Osteocyte (in vitro differentiated cells): ENCODE measurements around the gene RASGRP1. TPM values are rescaled to one million over a fixed set of nuclear protein-coding genes. Genes with fewer than 3 reads are reported as not detected.

Experiments
- DNase-seq: peaks from one replicate; pipeline ENCODE4 v3.0.0; 2021; ENCODE audit warnings: mixed read lengths; ENCODE audit not compliant: unreplicated experiment; ENCODE audit errors: extremely low spot score
- H3K27ac Mint-ChIP-seq: one replicate; pipeline ENCODE4 v1.8.0; 2021; ENCODE audit warnings: mild to moderate bottlenecking, mixed read lengths; ENCODE audit not compliant: unreplicated experiment
- H3K27me3 Mint-ChIP-seq: one replicate; pipeline ENCODE4 v1.8.0; 2021; ENCODE audit warnings: mixed read lengths; ENCODE audit not compliant: unreplicated experiment
- H3K36me3 Mint-ChIP-seq: one replicate; pipeline ENCODE4 v1.8.0; 2021; ENCODE audit warnings: mixed read lengths; ENCODE audit not compliant: unreplicated experiment
- H3K4me1 Mint-ChIP-seq: one replicate; pipeline ENCODE4 v1.8.0; 2021; ENCODE audit warnings: mixed read lengths; ENCODE audit not compliant: unreplicated experiment
- H3K4me3 Mint-ChIP-seq: one replicate; pipeline ENCODE4 v1.8.0; 2021; ENCODE audit warnings: mild to moderate bottlenecking, moderate library complexity, mixed read lengths; ENCODE audit not compliant: unreplicated experiment
- H3K9me3 Mint-ChIP-seq: one replicate; pipeline ENCODE4 v1.8.0; 2021; ENCODE audit warnings: mixed read lengths; ENCODE audit not compliant: unreplicated experiment
- CTCF ChIP-seq: fragments of 200-600 bp; sonication (generic); IDR thresholded peaks from 2 replicates; pipeline ENCODE4 v1.5.0; 2021; ENCODE audit warnings: antibody characterized with exemption, mild to moderate bottlenecking, moderate library complexity
- total RNA-seq: library from RNA; stranded (reverse); gene quantifications from 2 replicates; pipeline ENCODE4 v1.2.1, GENCODE V29; 2021

RASGRP1 gene
- total RNA-seq, 1 donor from 2014 or later: 0.11 TPM

- no peaks in the 10 kb centered on the region for H3K9me3 Mint-ChIP-seq
- no peaks in the 10 kb centered on the region for H3K36me3 Mint-ChIP-seq
- no peak overlapping the region for H3K4me3 Mint-ChIP-seq
- peaks cover 1% of the 10 kb centered on the region for H3K4me1 Mint-ChIP-seq
- DNase-seq: no peak
- no peak for TF ChIP-seq CTCF
- H3K27ac Mint-ChIP-seq: no peak overlapping the region
- H3K27me3 Mint-ChIP-seq: peaks cover 67% of the 10 kb centered on the region
Measured at GRCh38 chr15:38609097-38609738, 44.6 kb upstream of the RASGRP1 start.

- H3K4me1 Mint-ChIP-seq: peaks cover 1% of the 10 kb centered on the region
- no peak overlapping the region for H3K27ac Mint-ChIP-seq
- no peaks in the 10 kb centered on the region for H3K9me3 Mint-ChIP-seq
- TF ChIP-seq CTCF: no peak
- peaks cover 71% of the 10 kb centered on the region for H3K27me3 Mint-ChIP-seq
- no peak for DNase-seq
- H3K36me3 Mint-ChIP-seq: no peaks in the 10 kb centered on the region
- H3K4me3 Mint-ChIP-seq: no peak overlapping the region
Measured at GRCh38 chr15:38608682-38609081, 44.1 kb upstream of the RASGRP1 start.

- no peaks in the 10 kb centered on the region for H3K36me3 Mint-ChIP-seq
- H3K4me3 Mint-ChIP-seq: no peak overlapping the region
- no peaks in the 10 kb centered on the region for H3K9me3 Mint-ChIP-seq
- peaks cover 1% of the 10 kb centered on the region for H3K4me1 Mint-ChIP-seq
- peaks cover 70% of the 10 kb centered on the region for H3K27me3 Mint-ChIP-seq
- TF ChIP-seq CTCF: no peak
- no peak for DNase-seq
- no peak overlapping the region for H3K27ac Mint-ChIP-seq
Measured at GRCh38 chr15:38605744-38606143, 41.1 kb upstream of the RASGRP1 start.

GRCh38 chr15:38603672-38604071 lies 39.1 kb upstream of the RASGRP1 start:
- H3K4me1 Mint-ChIP-seq: no peaks in the 10 kb centered on the region
- no peak for TF ChIP-seq CTCF
- no peaks in the 10 kb centered on the region for H3K36me3 Mint-ChIP-seq
- no peaks in the 10 kb centered on the region for H3K9me3 Mint-ChIP-seq
- no peak overlapping the region for H3K4me3 Mint-ChIP-seq
- DNase-seq: no peak
- peaks cover 69% of the 10 kb centered on the region for H3K27me3 Mint-ChIP-seq
- no peak overlapping the region for H3K27ac Mint-ChIP-seq

- Mint-ChIP-seq H3K4me3 (no peak overlapping the region), H3K27ac (no peak overlapping the region), H3K4me1 (no peaks in the 10 kb centered on the region), H3K27me3 (peaks cover 66% of the 10 kb centered on the region), H3K36me3 (no peaks in the 10 kb centered on the region), H3K9me3 (no peaks in the 10 kb centered on the region)
- no peak for DNase-seq
- TF ChIP-seq CTCF: no peak
Measured at GRCh38 chr15:38602910-38603670, 38.5 kb upstream of the RASGRP1 start.
